HG03103 (cell line): ENCODE data around the gene GSC2.
A peak's percentile ranks its signal among the peaks of the same experiment; 100 is the strongest.

ENCODE experiments used
- ATAC-seq: cut with Tn5 transposase; IDR thresholded peaks from one replicate; pipeline ENCODE4 v1.9.1; 2021; ENCODE audit warnings: low read depth; ENCODE audit not compliant: unreplicated experiment

The GSC2 gene

GRCh38 chr22:19122752-19123492, 27.2 kb downstream of the GSC2 start:
- no peak for ATAC-seq

- peak; percentile 79 for ATAC-seq
These were observed 27.8 kb downstream of the GSC2 start, which contains the start of gene DGCR2 for GRCh38 chr22:19122143-19122751. DGCR2 (minus strand) TSS chr22:19122412; CDS start chr22:19122206, 206 bp downstream.

GRCh38 chr22:19121631-19122142, 28.4 kb downstream of the GSC2 start:
- ATAC-seq, result peak; percentile 3

- no peak for ATAC-seq
These were observed 29.1 kb downstream of the GSC2 start for GRCh38 chr22:19120829-19121630.

GRCh38 chr22:19119949-19120348, 30.1 kb downstream of the GSC2 start:
- ATAC-seq, result no peak

- peak; percentile 33 for ATAC-seq
These were observed 31.7 kb downstream of the GSC2 start for GRCh38 chr22:19118329-19118880.

- ATAC-seq, result no peak
These were observed 33.0 kb downstream of the GSC2 start for GRCh38 chr22:19117111-19117512.

- no peak for ATAC-seq
These were observed 34.5 kb downstream of the GSC2 start for GRCh38 chr22:19115628-19116027.

GRCh38 chr22:19114984-19115552, 35.0 kb downstream of the GSC2 start:
- no peak for ATAC-seq

GRCh38 chr22:19113429-19113828, 36.7 kb downstream of the GSC2 start:
- ATAC-seq, result no peak

- no peak for ATAC-seq
These were observed 38.5 kb downstream of the GSC2 start for GRCh38 chr22:19111584-19111983.

- no peak for ATAC-seq
These were observed 39.0 kb downstream of the GSC2 start for GRCh38 chr22:19111140-19111539.

GRCh38 chr22:19110646-19111045, 39.4 kb downstream of the GSC2 start:
- no peak for ATAC-seq

- ATAC-seq, result no peak
These were observed 40.0 kb downstream of the GSC2 start for GRCh38 chr22:19110064-19110458.

- peak; percentile 83 for ATAC-seq
These were observed 40.7 kb downstream of the GSC2 start for GRCh38 chr22:19109198-19110063.

GRCh38 chr22:19108807-19109197, 41.3 kb downstream of the GSC2 start:
- no peak for ATAC-seq

- no peak for ATAC-seq
These were observed 42.4 kb downstream of the GSC2 start for GRCh38 chr22:19107730-19108074.

GRCh38 chr22:19106886-19107729, 43.0 kb downstream of the GSC2 start:
- ATAC-seq, result no peak
